Activated CD8-positive, alpha-beta memory T cell treated with anti-CD3 and anti-CD28 coated beads, Interleukin-2, amount 10 ng/mL, durations not matched to agents 7 days and 5 days (primary cell): ENCODE measurements around the gene ODAD3. TPM values are rescaled to one million over a fixed set of nuclear protein-coding genes. Genes with fewer than 3 reads are reported as not detected.
"Not testable (repeated sequence)": the region's sequence is repeated elsewhere in the genome, so short reads cannot be mapped to it uniquely, and the experiment has no call there.

Experiments used
- ATAC-seq: fragments of 150-1000 bp; cut with Tn5 transposase; one replicate; pipeline ENCODE4 v1.10.0; 2021; ENCODE audit warnings: moderate library complexity
- CTCF ChIA-PET: fragments of 350-600 bp; sonication (Branson Sonifier 250); formaldehyde crosslinking; loops from one replicate; lab custom pipeline; 2021; ENCODE audit warnings: antibody characterized with exemption; lab: Charles Lee
- DNase-seq: peaks from one replicate; pipeline ENCODE4 v3.0.0-alpha.2; 2020
- H3K27ac Mint-ChIP-seq: one replicate; pipeline ENCODE4 v1.8.0; 2021; ENCODE audit warnings: mild to moderate bottlenecking, mixed read lengths
- H3K27me3 Mint-ChIP-seq: one replicate; pipeline ENCODE4 v1.8.0; 2021; ENCODE audit warnings: mixed read lengths
- H3K36me3 Mint-ChIP-seq: one replicate; pipeline ENCODE4 v1.8.0; 2021; ENCODE audit warnings: mild to moderate bottlenecking, mixed read lengths
- H3K4me1 Mint-ChIP-seq: one replicate; pipeline ENCODE4 v1.8.0; 2021; ENCODE audit warnings: mixed read lengths
- H3K4me3 Mint-ChIP-seq: one replicate; pipeline ENCODE4 v1.8.0; 2021; ENCODE audit warnings: mild to moderate bottlenecking, moderate library complexity, mixed read lengths
- H3K9me3 Mint-ChIP-seq: one replicate; pipeline ENCODE4 v1.8.0; 2022; ENCODE audit warnings: low read depth, mixed read lengths
- total RNA-seq, 2 experiments: library from RNA; stranded (reverse); gene quantifications; one replicate each; pipeline ENCODE4 v1.2.3, GENCODE V29; 2021

Gene ODAD3
- total RNA-seq, 2 experiments from 2014 or later = 0.15 to 0.54 TPM

- H3K27me3 Mint-ChIP-seq = peaks cover 69% of the 10 kb centered on the region
- peak overlapping the region; percentile 59 for H3K4me3 Mint-ChIP-seq
- ATAC-seq (peak; percentile 66), DNase-seq (peak; percentile 72)
- CTCF ChIA-PET = interaction anchor here (1.3 to 5.4 kb wide), 6 partner anchors 13 to 61 kb away, joined by 3 to 61 read pairs (median 9); partner anchors contain the start of genes ELAVL3, EPOR, ODAD3 and PRKCSH
- peaks cover 28% of the 10 kb centered on the region for H3K4me1 Mint-ChIP-seq
- H3K36me3 Mint-ChIP-seq = no peaks in the 10 kb centered on the region
- no peak overlapping the region for H3K27ac Mint-ChIP-seq
- H3K9me3 Mint-ChIP-seq = no peaks in the 10 kb centered on the region
These were observed 13.4 kb downstream of the ODAD3 start for GRCh38 chr19:11421371-11422098.

GRCh38 chr19:11420429-11421370, 14.2 kb downstream of the ODAD3 start:
- H3K4me3 Mint-ChIP-seq = no peak overlapping the region
- no peaks in the 10 kb centered on the region for H3K9me3 Mint-ChIP-seq
- H3K27ac Mint-ChIP-seq = no peak overlapping the region
- DNase-seq = no peak
- no peak for ATAC-seq
- H3K4me1 Mint-ChIP-seq = peaks cover 28% of the 10 kb centered on the region
- H3K36me3 Mint-ChIP-seq = no peaks in the 10 kb centered on the region
- CTCF ChIA-PET = interaction anchor here (1.2 to 5.4 kb wide), 7 partner anchors 13 to 74 kb away, joined by 3 to 61 read pairs (median 4); partner anchors contain the start of genes CCDC159, EPOR, ODAD3 and PRKCSH
- H3K27me3 Mint-ChIP-seq = peaks cover 76% of the 10 kb centered on the region

- ATAC-seq = no peak
These were observed 16.1 kb downstream of the ODAD3 start, which contains the start of gene RGL3 for GRCh38 chr19:11418549-11419506. TSS of gene RGL3 (minus strand) at chr19:11419314. CDS start at chr19:11419278, 36 bp downstream.

GRCh38 chr19:11418094-11418548, 16.8 kb downstream of the ODAD3 start:
- Mint-ChIP-seq H3K4me3 (no peak overlapping the region), H3K27ac (no peak overlapping the region), H3K27me3 (peaks cover 71% of the 10 kb centered on the region), H3K36me3 (no peaks in the 10 kb centered on the region), H3K4me1 (peaks cover 23% of the 10 kb centered on the region), H3K9me3 (no peaks in the 10 kb centered on the region)
- DNase-seq (no peak), ATAC-seq (no peak)
- CTCF ChIA-PET = interaction anchor here (1.0 kb wide), 1 partner anchor 35 kb away, joined by 6 read pairs; no protein-coding TSS in a partner anchor

More at GRCh38 chr19:11418549-11419506, 16.1 kb downstream of the ODAD3 start, which contains the start of gene RGL3:
- no peak within 1 kb of the TSS for H3K27ac Mint-ChIP-seq
- no peaks in the 10 kb centered on the region for H3K36me3 Mint-ChIP-seq
- H3K27me3 Mint-ChIP-seq = peaks cover 78% of the 10 kb centered on the region
- H3K4me1 Mint-ChIP-seq = peaks cover 28% of the 10 kb centered on the region
- no peak within 1 kb of the TSS for H3K4me3 Mint-ChIP-seq
- DNase-seq = no peak
- CTCF ChIA-PET = interaction anchor here (1.4 to 5.4 kb wide), 2 partner anchors 37 to 42 kb away, joined by 3 to 61 read pairs; partner anchors contain the start of gene EPOR
- H3K9me3 Mint-ChIP-seq = no peaks in the 10 kb centered on the region

GRCh38 chr19:11416346-11417052, 18.4 kb downstream of the ODAD3 start:
- Mint-ChIP-seq H3K4me1 (peaks cover 9% of the 10 kb centered on the region), H3K4me3 (no peak overlapping the region), H3K9me3 (no peaks in the 10 kb centered on the region), H3K27me3 (peaks cover 57% of the 10 kb centered on the region), H3K36me3 (no peaks in the 10 kb centered on the region), H3K27ac (no peak overlapping the region)
- DNase-seq (no peak), ATAC-seq (no peak)
- CTCF ChIA-PET = interaction anchor here (1.0 kb wide), 1 partner anchor 66 kb away, joined by 5 read pairs; no protein-coding TSS in a partner anchor

GRCh38 chr19:11414544-11414943, 20.4 kb downstream of the ODAD3 start:
- H3K36me3 Mint-ChIP-seq = no peaks in the 10 kb centered on the region
- CTCF ChIA-PET = no interaction called here
- no peaks in the 10 kb centered on the region for H3K4me1 Mint-ChIP-seq
- no peak for DNase-seq
- peaks cover 47% of the 10 kb centered on the region for H3K27me3 Mint-ChIP-seq
- no peak overlapping the region for H3K27ac Mint-ChIP-seq
- no peaks in the 10 kb centered on the region for H3K9me3 Mint-ChIP-seq
- H3K4me3 Mint-ChIP-seq = no peak overlapping the region
- no peak for ATAC-seq

- CTCF ChIA-PET = no interaction called here
- Mint-ChIP-seq H3K27ac (no peak overlapping the region), H3K9me3 (no peaks in the 10 kb centered on the region), H3K27me3 (peaks cover 30% of the 10 kb centered on the region), H3K4me3 (no peak overlapping the region), H3K4me1 (no peaks in the 10 kb centered on the region), H3K36me3 (no peaks in the 10 kb centered on the region)
- DNase-seq (no peak), ATAC-seq (no peak)
These were observed 24.2 kb downstream of the ODAD3 start for GRCh38 chr19:11410682-11411081.

- H3K36me3 Mint-ChIP-seq = no peaks in the 10 kb centered on the region
- DNase-seq (no peak), ATAC-seq (no peak)
- H3K4me1 Mint-ChIP-seq = no peaks in the 10 kb centered on the region
- CTCF ChIA-PET = no interaction called here
- H3K4me3 Mint-ChIP-seq = no peak overlapping the region
- no peak overlapping the region for H3K27ac Mint-ChIP-seq
- H3K27me3 Mint-ChIP-seq = peaks cover 29% of the 10 kb centered on the region
- H3K9me3 Mint-ChIP-seq = no peaks in the 10 kb centered on the region
These were observed 26.3 kb downstream of the ODAD3 start for GRCh38 chr19:11408591-11408990.

GRCh38 chr19:11406703-11407236, 28.2 kb downstream of the ODAD3 start:
- not testable (repeated sequence) for H3K36me3 Mint-ChIP-seq, DNase-seq, H3K4me1 Mint-ChIP-seq, H3K4me3 Mint-ChIP-seq, H3K27ac Mint-ChIP-seq, ATAC-seq, H3K9me3 Mint-ChIP-seq
- peaks cover 29% of the 10 kb centered on the region for H3K27me3 Mint-ChIP-seq
- CTCF ChIA-PET = interaction anchor here (0.9 kb wide), 1 partner anchor 14 kb away, joined by 3 read pairs; no protein-coding TSS in a partner anchor

GRCh38 chr19:11405846-11406643, 28.9 kb downstream of the ODAD3 start:
- CTCF ChIA-PET = interaction anchor here (0.6 to 1.3 kb wide), 3 partner anchors 24 to 170 kb away, joined by 3 to 4 read pairs (median 3); no protein-coding TSS in a partner anchor
- DNase-seq = no peak
- Mint-ChIP-seq H3K9me3 (no peaks in the 10 kb centered on the region), H3K36me3 (no peaks in the 10 kb centered on the region), H3K4me3 (no peak overlapping the region), H3K4me1 (no peaks in the 10 kb centered on the region), H3K27me3 (peaks cover 26% of the 10 kb centered on the region), H3K27ac (no peak overlapping the region)
- ATAC-seq = no peak
